Neural progenitor cell (in vitro differentiated cells): Measurements from ENCODE around the gene ETFA. TPM values are rescaled to one million over a fixed set of nuclear protein-coding genes. Genes with fewer than 3 reads are reported as not detected.

ENCODE experiments used
- DNase-seq: peaks from one replicate; pipeline ENCODE4 v3.0.0-alpha.2; 2016; ENCODE audit warnings: low spot score
- H2AFZ ChIP-seq: fragments of 200-600 bp; sonication (generic); replicated peaks from 2 replicates; pipeline ENCODE4 v1.6.1; 2016; ENCODE audit warnings: antibody characterized with exemption
- H3F3A ChIP-seq: fragments of 200-600 bp; sonication (generic); 2 replicates; pipeline ENCODE4 v1.6.1; 2016; ENCODE audit warnings: antibody characterized with exemption, low read depth
- H3K27ac ChIP-seq: fragments of 200-600 bp; sonication (generic); 2 replicates; pipeline ENCODE4 v1.5.1; 2016; ENCODE audit warnings: mild to moderate bottlenecking
- H3K27me3 ChIP-seq: fragments of 200-600 bp; sonication (generic); 2 replicates; pipeline ENCODE4 v1.6.1; 2016; ENCODE audit warnings: mild to moderate bottlenecking, moderate library complexity
- H3K36me3 ChIP-seq: fragments of 200-600 bp; sonication (generic); 2 replicates; pipeline ENCODE4 v1.5.1; 2016
- H3K4me1 ChIP-seq: fragments of 200-600 bp; sonication (generic); 2 replicates; pipeline ENCODE4 v1.6.1; 2016; ENCODE audit warnings: mixed run types
- H3K4me2 ChIP-seq: fragments of 200-600 bp; sonication (generic); 2 replicates; pipeline ENCODE4 v1.6.1; 2016
- H3K4me3 ChIP-seq: fragments of 200-600 bp; sonication (generic); 2 replicates; pipeline ENCODE4 v1.5.1; 2016
- H3K79me2 ChIP-seq: fragments of 200-600 bp; sonication (generic); 2 replicates; pipeline ENCODE4 v1.6.1; 2016; ENCODE audit warnings: low read depth
- H3K9ac ChIP-seq: fragments of 200-600 bp; sonication (generic); 2 replicates; pipeline ENCODE4 v1.6.1; 2016
- H3K9me3 ChIP-seq: fragments of 200-600 bp; sonication (generic); 2 replicates; pipeline ENCODE4 v1.5.1; 2016; ENCODE audit warnings: low read depth
- H4K20me1 ChIP-seq: fragments of 200-600 bp; sonication (generic); 2 replicates; pipeline ENCODE4 v1.6.1; 2016; ENCODE audit warnings: low read depth
- H3K27ac Mint-ChIP-seq: 3 replicates; pipeline ENCODE4 v1.8.0; 2021; ENCODE audit warnings: mixed read lengths
- H3K27me3 Mint-ChIP-seq: 2 replicates; pipeline ENCODE4 v1.8.0; 2022; ENCODE audit warnings: low read depth, mild to moderate bottlenecking, inconsistent platforms, moderate library complexity, mixed read lengths; ENCODE audit not compliant: insufficient read depth
- H3K36me3 Mint-ChIP-seq: 3 replicates; pipeline ENCODE4 v1.8.0; 2021; ENCODE audit warnings: mixed read lengths
- H3K4me1 Mint-ChIP-seq: 3 replicates; pipeline ENCODE4 v1.8.0; 2021; ENCODE audit warnings: mixed read lengths
- H3K4me3 Mint-ChIP-seq: 3 replicates; pipeline ENCODE4 v1.8.0; 2021; ENCODE audit warnings: mild to moderate bottlenecking, moderate library complexity, mixed read lengths
- H3K9me3 Mint-ChIP-seq: 3 replicates; pipeline ENCODE4 v1.8.0; 2020; ENCODE audit warnings: mixed read lengths
- EZH2 ChIP-seq: fragments of 200-600 bp; sonication (generic); IDR thresholded peaks from 2 replicates; pipeline ENCODE4 v1.6.1; 2017; ENCODE audit warnings: antibody characterized with exemption, mild to moderate bottlenecking, moderate library complexity
- EZH2phosphoT487 ChIP-seq: fragments of 200-600 bp; sonication (generic); IDR thresholded peaks from 2 replicates; pipeline ENCODE4 v1.6.1; 2017; ENCODE audit warnings: antibody characterized with exemption
- total RNA-seq: library from RNA; depleted of rRNA; stranded (reverse); fragments of >200 nt; gene quantifications from 2 replicates; pipeline ENCODE4 v1.2.3, GENCODE V29; 2015; ENCODE audit warnings: low replicate concordance
- TF ChIP-seq, protein P1 (sequence below): fragments of 200-600 bp; sonication (generic); IDR thresholded peaks from 2 replicates; pipeline ENCODE4 v1.5.1; 2017; ENCODE audit warnings: antibody characterized with exemption, mild to moderate bottlenecking

The ETFA gene
- total RNA-seq, 1 donor from 2014 or later: 99.3 TPM

DNA sequence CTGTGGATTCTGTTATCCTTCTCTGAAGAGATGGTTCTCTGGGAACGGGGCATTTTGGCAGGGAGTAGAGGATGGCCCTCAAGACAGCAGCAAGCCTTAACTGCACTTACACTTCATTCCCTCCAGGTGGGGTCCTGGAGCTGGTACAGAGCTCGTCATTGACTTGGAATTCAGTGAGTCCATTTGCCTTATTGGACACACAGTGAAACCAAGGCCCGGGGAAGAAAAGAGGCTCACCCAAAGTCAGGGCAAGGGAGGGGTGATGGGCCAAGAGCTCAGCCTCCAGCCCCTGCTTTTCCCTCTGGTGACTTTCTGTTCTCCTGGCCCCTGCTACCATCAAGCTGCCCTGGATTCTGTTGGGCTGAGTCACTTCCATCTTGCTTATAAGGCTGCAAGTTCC is 125.6 kb downstream of the ETFA start:
- peaks cover 10% of the 10 kb centered on the region for H3K4me1 Mint-ChIP-seq
- H3K27me3 Mint-ChIP-seq: peaks cover 8% of the 10 kb centered on the region
- peaks cover 13% of the 10 kb centered on the region for H3F3A ChIP-seq
- DNase-seq: peak; percentile 67
- no peak overlapping the region for H3K4me3 Mint-ChIP-seq
- peaks cover 15% of the 10 kb centered on the region for H3K4me1 ChIP-seq
- no peak overlapping the region for H3K4me2 ChIP-seq
- no peaks in the 10 kb centered on the region for H3K9me3 ChIP-seq
- no peaks in the 10 kb centered on the region for H3K79me2 ChIP-seq
- no peaks in the 10 kb centered on the region for H4K20me1 ChIP-seq
- no peak overlapping the region for H2AFZ ChIP-seq
- H3K27me3 ChIP-seq: peaks cover 24% of the 10 kb centered on the region
- no peaks in the 10 kb centered on the region for H3K36me3 Mint-ChIP-seq
- no peak overlapping the region for H3K27ac Mint-ChIP-seq
- H3K36me3 ChIP-seq: no peaks in the 10 kb centered on the region
- H3K4me3 ChIP-seq: no peak overlapping the region
- no peak overlapping the region for H3K27ac ChIP-seq
- H3K9ac ChIP-seq: no peak overlapping the region
- no peaks in the 10 kb centered on the region for H3K9me3 Mint-ChIP-seq
- TF ChIP-seq EZH2phosphoT487 (no peak), EZH2 (no peak)
- TF ChIP-seq, protein P1, sequence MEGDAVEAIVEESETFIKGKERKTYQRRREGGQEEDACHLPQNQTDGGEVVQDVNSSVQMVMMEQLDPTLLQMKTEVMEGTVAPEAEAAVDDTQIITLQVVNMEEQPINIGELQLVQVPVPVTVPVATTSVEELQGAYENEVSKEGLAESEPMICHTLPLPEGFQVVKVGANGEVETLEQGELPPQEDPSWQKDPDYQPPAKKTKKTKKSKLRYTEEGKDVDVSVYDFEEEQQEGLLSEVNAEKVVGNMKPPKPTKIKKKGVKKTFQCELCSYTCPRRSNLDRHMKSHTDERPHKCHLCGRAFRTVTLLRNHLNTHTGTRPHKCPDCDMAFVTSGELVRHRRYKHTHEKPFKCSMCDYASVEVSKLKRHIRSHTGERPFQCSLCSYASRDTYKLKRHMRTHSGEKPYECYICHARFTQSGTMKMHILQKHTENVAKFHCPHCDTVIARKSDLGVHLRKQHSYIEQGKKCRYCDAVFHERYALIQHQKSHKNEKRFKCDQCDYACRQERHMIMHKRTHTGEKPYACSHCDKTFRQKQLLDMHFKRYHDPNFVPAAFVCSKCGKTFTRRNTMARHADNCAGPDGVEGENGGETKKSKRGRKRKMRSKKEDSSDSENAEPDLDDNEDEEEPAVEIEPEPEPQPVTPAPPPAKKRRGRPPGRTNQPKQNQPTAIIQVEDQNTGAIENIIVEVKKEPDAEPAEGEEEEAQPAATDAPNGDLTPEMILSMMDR: peak; percentile 62

DNA sequence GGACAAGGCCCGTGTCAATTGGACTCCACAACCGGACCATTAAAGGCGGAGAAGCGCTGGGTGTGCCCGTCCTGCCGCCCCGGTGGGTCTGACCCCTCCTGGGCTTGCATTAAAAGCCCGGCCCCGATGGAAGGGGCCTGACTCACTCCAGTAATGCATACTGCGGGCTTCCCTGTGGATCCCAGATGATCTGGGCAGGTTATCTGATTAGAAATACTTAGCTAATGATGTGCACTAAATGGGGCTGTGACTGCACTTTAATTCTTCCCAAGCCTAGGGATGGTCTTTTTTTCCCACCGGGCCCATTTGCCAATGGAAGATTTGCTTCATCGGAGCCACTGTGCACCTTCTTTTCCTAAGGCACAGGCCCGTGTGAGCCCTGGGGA is 126.6 kb downstream of the ETFA start:
- peaks cover 13% of the 10 kb centered on the region for H3F3A ChIP-seq
- TF ChIP-seq EZH2: no peak
- TF ChIP-seq EZH2phosphoT487: no peak
- TF ChIP-seq, protein P1: no peak
- H3K4me3 ChIP-seq: no peak overlapping the region
- H3K36me3 Mint-ChIP-seq: no peaks in the 10 kb centered on the region
- no peak for DNase-seq
- H3K9me3 ChIP-seq: no peaks in the 10 kb centered on the region
- H3K9ac ChIP-seq: no peak overlapping the region
- no peak overlapping the region for H3K27ac ChIP-seq
- H3K4me1 ChIP-seq: peaks cover 15% of the 10 kb centered on the region
- no peaks in the 10 kb centered on the region for H3K36me3 ChIP-seq
- H3K4me1 Mint-ChIP-seq: peaks cover 10% of the 10 kb centered on the region
- no peak overlapping the region for H3K4me3 Mint-ChIP-seq
- H3K4me2 ChIP-seq: no peak overlapping the region
- H3K9me3 Mint-ChIP-seq: no peaks in the 10 kb centered on the region
- no peaks in the 10 kb centered on the region for H4K20me1 ChIP-seq
- H3K27me3 ChIP-seq: peaks cover 13% of the 10 kb centered on the region
- H3K27me3 Mint-ChIP-seq: peaks cover 2% of the 10 kb centered on the region
- no peak overlapping the region for H2AFZ ChIP-seq
- no peak overlapping the region for H3K27ac Mint-ChIP-seq
- H3K79me2 ChIP-seq: no peaks in the 10 kb centered on the region

DNA sequence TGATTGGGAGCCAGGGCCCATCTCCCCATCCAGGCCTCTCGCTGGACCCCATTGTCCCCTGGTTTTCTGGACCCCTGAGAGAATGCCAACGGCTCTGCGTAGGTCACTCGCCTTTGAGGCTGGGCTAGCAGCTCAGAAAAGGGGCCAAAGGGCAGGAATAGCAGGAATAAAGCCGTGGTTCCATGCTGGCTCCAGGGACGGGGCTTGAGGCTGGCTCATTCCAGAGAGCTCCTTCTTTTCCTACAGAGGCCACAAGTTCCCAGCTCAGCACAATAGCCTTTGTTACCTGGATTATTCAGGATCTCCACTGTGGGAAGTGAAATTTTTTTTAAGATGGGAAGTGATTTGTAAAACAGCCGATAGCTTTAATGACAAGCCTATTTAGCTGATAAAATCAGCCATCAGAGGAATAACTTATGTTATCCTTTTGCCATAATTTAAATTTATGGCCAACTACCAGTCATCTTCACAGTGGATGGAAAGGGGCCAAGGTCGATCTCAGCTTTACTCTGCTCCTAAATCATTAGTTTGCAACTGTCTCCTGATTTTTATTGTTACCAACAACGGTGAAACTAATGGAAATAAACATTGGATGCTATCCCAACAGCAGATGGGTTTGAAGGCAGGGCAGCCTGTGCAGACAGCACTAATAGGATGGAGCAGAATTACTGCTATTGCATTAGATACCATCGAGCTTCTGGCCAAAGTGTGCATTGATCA is 127.2 kb downstream of the ETFA start:
- Histone ChIP-seq H2AFZ (no peak overlapping the region), H3K4me1 (peaks cover 15% of the 10 kb centered on the region), H3K79me2 (no peaks in the 10 kb centered on the region), H3K4me3 (no peak overlapping the region), H3F3A (peaks cover 13% of the 10 kb centered on the region), H3K9me3 (no peaks in the 10 kb centered on the region), H3K4me2 (peak overlapping the region; percentile 7), H3K27me3 (peaks cover 7% of the 10 kb centered on the region), H3K27ac (no peak overlapping the region), H4K20me1 (no peaks in the 10 kb centered on the region), H3K36me3 (no peaks in the 10 kb centered on the region), H3K9ac (no peak overlapping the region)
- TF ChIP-seq EZH2 (no peak), EZH2phosphoT487 (no peak)
- peaks cover 2% of the 10 kb centered on the region for H3K27me3 Mint-ChIP-seq
- peaks cover 10% of the 10 kb centered on the region for H3K4me1 Mint-ChIP-seq
- no peak overlapping the region for H3K4me3 Mint-ChIP-seq
- H3K27ac Mint-ChIP-seq: no peak overlapping the region
- H3K36me3 Mint-ChIP-seq: no peaks in the 10 kb centered on the region
- H3K9me3 Mint-ChIP-seq: no peaks in the 10 kb centered on the region
- DNase-seq: peak; percentile 66

DNA sequence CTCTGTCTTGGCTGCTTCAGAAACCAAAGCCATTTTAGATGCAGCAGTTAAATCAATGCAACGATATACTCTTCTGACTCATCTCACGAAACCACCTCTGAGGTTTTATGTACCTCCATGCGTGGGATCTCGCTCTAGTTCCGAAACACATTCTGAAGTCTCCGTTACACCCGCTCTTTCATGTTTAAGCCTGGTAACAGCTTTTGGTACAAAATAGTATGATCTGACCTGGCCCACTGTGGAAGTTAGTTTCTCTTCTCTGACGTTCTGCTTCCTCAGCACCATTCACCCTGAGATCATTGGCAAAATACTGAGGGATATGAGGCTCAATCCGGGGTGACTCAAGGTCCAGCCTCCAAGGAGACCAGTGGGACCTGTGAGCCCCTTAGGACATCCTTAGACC is 129.6 kb downstream of the ETFA start:
- Histone ChIP-seq H3K4me2 (no peak overlapping the region), H3K36me3 (no peaks in the 10 kb centered on the region), H3K79me2 (no peaks in the 10 kb centered on the region), H3K27ac (no peak overlapping the region), H3K27me3 (no peaks in the 10 kb centered on the region), H4K20me1 (no peaks in the 10 kb centered on the region), H3K9me3 (no peaks in the 10 kb centered on the region), H3F3A (peaks cover 13% of the 10 kb centered on the region), H3K4me3 (no peak overlapping the region), H3K9ac (no peak overlapping the region), H3K4me1 (peaks cover 17% of the 10 kb centered on the region), H2AFZ (no peak overlapping the region)
- Mint-ChIP-seq H3K36me3 (no peaks in the 10 kb centered on the region), H3K4me1 (peaks cover 24% of the 10 kb centered on the region), H3K27ac (no peak overlapping the region), H3K27me3 (peaks cover 2% of the 10 kb centered on the region), H3K4me3 (no peak overlapping the region), H3K9me3 (peaks cover 3% of the 10 kb centered on the region)
- TF ChIP-seq EZH2phosphoT487 (no peak), EZH2 (no peak)
- TF ChIP-seq, protein P1: no peak
- DNase-seq: no peak
